Heart left ventricle (tissue), 16 donors: Measurements from ENCODE around the gene YPEL3. TPM values are rescaled to one million over a fixed set of nuclear protein-coding genes. Genes with fewer than 3 reads are reported as not detected.

Experiments used
- ATAC-seq, 4 donors: fragments of 200-7000 bp; cut with Tn5 transposase; one replicate each; pipeline ENCODE4 v1.9.1; 2020 to 2022; ENCODE audit warnings: moderate library complexity in 4 of 4, mild to moderate bottlenecking in 3 of 4, moderate number of reproducible peaks in 1 of 4
- DNase-seq, 5 donors: peaks; one replicate each; pipeline ENCODE4 v3.0.0-alpha.2; 2020
- H3K27ac ChIP-seq, 12 donors: fragments of 200-600 bp; sonication (generic) in 4 of 12; one replicate each; pipeline versions ENCODE4 v1.5.0 to v1.8.0; 2016 to 2022; ENCODE audit warnings: mild to moderate bottlenecking in 2 of 12
- H3K27me3 ChIP-seq, 9 donors: fragments of 200-600 bp; sonication (generic) in 2 of 9; one replicate each; pipeline versions ENCODE4 v1.5.1 to v1.8.0; 2016 to 2022; ENCODE audit warnings: mild to moderate bottlenecking in 3 of 9
- H3K36me3 ChIP-seq, 9 donors: fragments of 200-600 bp; sonication (generic) in 2 of 9; one replicate each; pipeline versions ENCODE4 v1.5.0 to v1.8.0; 2018 to 2022; ENCODE audit warnings: mild to moderate bottlenecking in 2 of 9
- H3K4me1 ChIP-seq, 12 donors: fragments of 200-600 bp; sonication (generic) in 4 of 12; one replicate each; pipeline versions ENCODE4 v1.5.0 to v1.8.0; 2016 to 2022; ENCODE audit warnings: mild to moderate bottlenecking in 3 of 12
- H3K4me3 ChIP-seq, 12 donors: fragments of 200-600 bp; sonication (generic) in 4 of 12; one replicate each; pipeline versions ENCODE4 v1.5.0 to v1.8.0; 2017 to 2022; ENCODE audit warnings: mild to moderate bottlenecking in 9 of 12, moderate library complexity in 4 of 12
- H3K9me3 ChIP-seq, 12 donors: fragments of 200-600 bp; sonication (generic) in 4 of 12; one replicate each; pipeline versions ENCODE4 v1.5.0 to v1.8.0; 2016 to 2022; ENCODE audit warnings: mild to moderate bottlenecking in 1 of 12
- CTCF ChIP-seq, 12 donors: fragments of 200-600 bp; sonication (generic) in 4 of 12; IDR thresholded peaks; one replicate each; pipeline versions ENCODE4 v1.5.0 to v1.8.0; 2018 to 2022; ENCODE audit warnings: antibody characterized with exemption in 12 of 12, mild to moderate bottlenecking in 5 of 12
- POLR2A ChIP-seq, 2 donors: fragments of 450-650 bp; IDR thresholded peaks; one replicate each; pipeline ENCODE4 v1.6.1; 2017; ENCODE audit warnings: antibody characterized with exemption in 2 of 2, mild to moderate bottlenecking in 2 of 2, moderate library complexity in 2 of 2
- WGBS, 4 donors: extraction: QIAGEN DNeasy Blood & Tissue Kit in 2 of 4; methylation state at CpG; one replicate each; pipeline versions ENCODE4 v1.1.5 to v1.1.7; 2013 to 2018; 5-methylcytosine and 5-hydroxymethylcytosine counted together
- intact Hi-C, 10 donors: fragments of 100-400 bp; cut with DNase I; formaldehyde crosslinking; loops; one replicate each; pipeline versions ENCODE4 v1.11.1 to v1.14.2; 2022
- polyA plus RNA-seq, 2 donors: library from polyadenylated mRNA; stranded (reverse); fragments of 200-250 nt; gene quantifications; one replicate each; pipeline ENCODE4 v1.2.3, GENCODE V29; 2013
- total RNA-seq, 9 donors: library from RNA; depleted of rRNA in 2 of 9; stranded (reverse); fragments of >200 nt in 2 of 9; fragmentation: NEBNext Ultra II Directional in 3 of 9; extraction: Animal tissue kit (Norgen Biotek cat#: 25700) in 3 of 9; gene quantifications; one replicate each; pipeline versions ENCODE4 v1.1.0 to v1.2.4, GENCODE V29; 2016 to 2023
- donor health status: ischemic (EF 13 %, LVEDD 7.1; RV severe dilation, severe dysfunction).
- donor health status: healthy with polysubstance abuse.
- donor health status: DM: no; HTN: yes; CAD: no.
- donor health status: DM: no; HTN: no; CAD: no.
- donor health status: ischemic (EF 25% LVEDD 6.9; RV normal size, moderate dysfunction).
- donor health status: ischemic (EF 25% LVEDD 5.7; RV mildly dilated, moderate dysfunction).
- donor health status: healthy.
- donor health status: DM: yes; HTN: yes; CAD: no.
- donor health status: ischemic (EF 35%, LVEDD 5.7; RV mildly dilated, moderate dysfunction).
- donor health status: nonischemic (EF 11% LVEDD 7.7; RV severe dilation, severe dysfunction).
- donor health status: DM: yes; HTN: yes; CAD: no.
- donor health status: PGD.
- donor health status: ischemic (EF 29% LVEDD 5.4; RV normal size, mild dysfunction).
- donor health status: nonischemic (EF 23%, LVEDD 6.1; RV moderate dilation, normal function).

Gene YPEL3
- total and polyA plus RNA-seq, 11 donors = 34.8 to 248 (median 50.3) TPM

GRCh38 chr16:30060836-30061554, 35.0 kb downstream of the YPEL3 start:
- no peaks in the 10 kb centered on the region for H3K9me3 ChIP-seq
- no peak for ATAC-seq
- 47 to 63% (median 54%) methylated on average over 2 of the region's 2 CpGs for WGBS, 4 donors
- peaks cover 0 to 24% (median 18%) of the 10 kb centered on the region in 12 donors for H3K4me1 ChIP-seq
- no peak overlapping the region for H3K4me3 ChIP-seq
- intact Hi-C loops = loop anchor here in 4 of 10 donors (5.0 to 10.0 kb wide), 5 partner anchors 61 to 464 kb away; partner anchors contain the start of genes MAPK3 (in 2 of the 4), HIRIP3 (in 1 of the 4), INO80E (in 1 of the 4) and ZNF768 (in 1 of the 4)
- no peaks in the 10 kb centered on the region for H3K36me3 ChIP-seq
- no peaks in the 10 kb centered on the region for H3K27me3 ChIP-seq
- H3K27ac ChIP-seq = peak overlapping the region in 1 of 12 donors; percentile 40
- TF ChIP-seq POLR2A (IDR thresholded peaks at IDR 0.05) (no peak), CTCF (IDR thresholded peaks at IDR 0.05) (no peak)
- DNase-seq = peak in 3 of 5 donors; percentile 62 to 77 (median 71)

- WGBS, 4 donors = 78 to 82% (median 80%) methylated on average over 4 of the region's 4 CpGs
- Histone ChIP-seq H3K27ac (peak overlapping the region in 1 of 12 donors; percentile 40), H3K36me3 (no peaks in the 10 kb centered on the region), H3K9me3 (no peaks in the 10 kb centered on the region), H3K4me3 (no peak overlapping the region), H3K27me3 (no peaks in the 10 kb centered on the region), H3K4me1 (peaks cover 0 to 24% (median 18%) of the 10 kb centered on the region in 12 donors)
- no peak for TF ChIP-seq POLR2A (IDR thresholded peaks at IDR 0.05)
- no peak for TF ChIP-seq CTCF (IDR thresholded peaks at IDR 0.05)
- no peak for DNase-seq
- no peak for ATAC-seq
- intact Hi-C loops = loop anchor here in 4 of 10 donors (5.0 to 10.0 kb wide), 5 partner anchors 62 to 464 kb away; partner anchors contain the start of genes MAPK3 (in 2 of the 4), HIRIP3 (in 1 of the 4), INO80E (in 1 of the 4) and ZNF768 (in 1 of the 4)
These were observed 35.7 kb downstream of the YPEL3 start for GRCh38 chr16:30060346-30060745.

GRCh38 chr16:30054959-30055553, 41.0 kb downstream of the YPEL3 start:
- peak in 1 of 4 donors; percentile 14 for ATAC-seq
- no peak overlapping the region for H3K4me3 ChIP-seq
- no peaks in the 10 kb centered on the region for H3K9me3 ChIP-seq
- intact Hi-C loops = loop anchor here in 1 of 10 donors (5.0 kb wide), 1 partner anchor 53 kb away; no protein-coding TSS in a partner anchor
- H3K27ac ChIP-seq = no peak overlapping the region
- DNase-seq = no peak
- 43 to 50% (median 47%) methylated on average over 8 to 10 of the region's 10 CpGs for WGBS, 4 donors
- TF ChIP-seq POLR2A (IDR thresholded peaks at IDR 0.05) = no peak
- TF ChIP-seq CTCF (IDR thresholded peaks at IDR 0.05) = peak in 4 of 12 donors; percentile 18 to 33 (median 27)
- peaks cover 0 to 27% (median 11%) of the 10 kb centered on the region in 12 donors for H3K4me1 ChIP-seq
- H3K36me3 ChIP-seq = no peaks in the 10 kb centered on the region
- H3K27me3 ChIP-seq = no peaks in the 10 kb centered on the region

- H3K36me3 ChIP-seq = no peaks in the 10 kb centered on the region
- TF ChIP-seq POLR2A (IDR thresholded peaks at IDR 0.05) (no peak), CTCF (IDR thresholded peaks at IDR 0.05) (no peak)
- H3K27ac ChIP-seq = no peak overlapping the region
- peaks cover 0 to 27% (median 11%) of the 10 kb centered on the region in 12 donors for H3K4me1 ChIP-seq
- ATAC-seq = no peak
- WGBS, 4 donors = 84% methylated on average over 8 of the region's 8 CpGs
- H3K9me3 ChIP-seq = no peaks in the 10 kb centered on the region
- no peaks in the 10 kb centered on the region for H3K27me3 ChIP-seq
- no peak overlapping the region for H3K4me3 ChIP-seq
- DNase-seq = no peak
- intact Hi-C loops = loop anchor here in 1 of 10 donors (5.0 kb wide), 1 partner anchor 52 kb away; no protein-coding TSS in a partner anchor
These were observed 41.6 kb downstream of the YPEL3 start for GRCh38 chr16:30054451-30054850.
